ENCODE data around the gene LSM10. TPM values are rescaled to one million over a fixed set of nuclear protein-coding genes. Genes with fewer than 3 reads are reported as not detected.

Gene LSM10
- total RNA-seq, 1 experiment from 2014 or later, result 25.8 TPM

GRCh38 chr1:36386265-36387140 is 11.2 kb downstream of the LSM10 start:
- peak; percentile 99 for DNase-seq (ENCODE audit: low read depth)

GRCh38 chr1:36385410-36386264 is 12.1 kb downstream of the LSM10 start, which contains the start of gene STK40:
Gene STK40 (minus strand): TSS chr1:36385924. CDS start chr1:36361332, 24,592 bp downstream.
- in situ Hi-C loops (cut with HindIII; ENCODE audit: low pct_unique_long_range_greater_than_20kb, low sequenced_read_pairs), result no loop called here
- peak; percentile 95 for DNase-seq (ENCODE audit: low read depth)

More at GRCh38 chr1:36386265-36387140, 11.2 kb downstream of the LSM10 start:
- in situ Hi-C loops (cut with HindIII; ENCODE audit: low pct_unique_long_range_greater_than_20kb, low sequenced_read_pairs), result no loop called here

DNA sequence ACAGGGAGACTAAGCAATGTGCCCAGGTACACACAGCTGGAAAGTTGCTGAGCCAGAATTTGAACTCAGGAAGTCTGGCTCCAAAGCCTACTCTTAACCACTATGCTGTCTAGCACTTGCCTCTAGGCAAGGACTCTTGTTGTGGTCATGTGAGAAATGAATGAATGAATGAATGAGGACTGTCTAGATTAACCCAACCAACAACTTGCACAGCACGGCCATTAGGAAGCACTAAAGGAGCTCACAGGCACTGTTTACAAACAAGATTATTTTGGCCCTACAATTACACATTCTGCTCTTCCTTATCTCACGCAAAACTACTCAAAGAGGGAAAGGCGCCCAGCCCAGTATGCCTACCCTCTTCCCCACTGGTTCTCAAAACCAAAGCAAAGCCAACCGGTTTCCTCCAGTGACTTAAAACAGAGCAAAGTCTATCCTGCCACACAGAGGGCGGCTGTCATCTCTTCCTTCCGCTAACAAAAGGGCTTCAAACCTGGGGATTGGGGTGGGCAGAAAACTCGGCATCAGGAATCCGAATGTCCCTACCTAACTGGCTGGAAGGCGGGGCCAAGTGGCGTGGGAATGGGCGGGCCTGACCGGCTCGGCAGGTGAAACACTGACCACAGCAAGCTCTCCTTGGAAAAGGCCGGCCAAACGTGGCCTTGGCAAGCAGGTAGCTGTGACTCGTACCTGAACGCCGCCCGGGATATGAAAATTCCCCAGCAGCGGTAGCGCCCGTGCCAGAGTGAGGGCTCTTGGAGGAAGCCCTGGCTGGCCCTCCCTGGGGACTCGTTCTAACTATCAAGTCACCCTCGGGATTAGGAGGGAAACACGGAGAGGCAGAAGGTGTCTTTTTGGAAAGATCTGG is 12.9 kb downstream of the LSM10 start:
- in situ Hi-C loops (cut with HindIII; ENCODE audit: low pct_unique_long_range_greater_than_20kb, low sequenced_read_pairs), result no loop called here
- peak; percentile 48 for DNase-seq (ENCODE audit: low read depth)

DNA sequence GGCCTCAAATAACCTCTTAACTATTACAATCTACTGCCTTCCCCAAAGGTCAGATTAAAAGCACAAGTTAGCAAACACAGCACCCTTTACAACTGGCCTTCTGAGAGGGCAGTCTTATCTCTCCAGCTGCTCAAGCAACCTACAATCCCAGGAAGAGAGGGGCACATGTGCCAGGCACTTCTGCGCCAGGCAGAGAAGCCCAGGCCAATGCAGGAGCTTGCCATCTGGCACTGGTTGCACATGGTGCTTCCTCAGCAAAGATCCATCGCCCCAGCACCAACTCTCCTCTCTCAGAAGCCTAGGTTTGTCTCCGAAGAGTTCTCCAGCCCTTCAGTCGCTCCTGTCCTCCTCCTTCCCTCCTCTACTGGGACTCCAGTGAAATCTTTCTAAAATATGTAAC is 14.5 kb downstream of the LSM10 start:
- DNase-seq (ENCODE audit: low read depth), result no peak
- in situ Hi-C loops (cut with HindIII; ENCODE audit: low pct_unique_long_range_greater_than_20kb, low sequenced_read_pairs), result no loop called here

- DNase-seq (ENCODE audit: low read depth), result no peak
- in situ Hi-C loops (cut with HindIII; ENCODE audit: low pct_unique_long_range_greater_than_20kb, low sequenced_read_pairs), result no loop called here
These were observed 15.0 kb downstream of the LSM10 start for GRCh38 chr1:36382669-36383068.

DNA sequence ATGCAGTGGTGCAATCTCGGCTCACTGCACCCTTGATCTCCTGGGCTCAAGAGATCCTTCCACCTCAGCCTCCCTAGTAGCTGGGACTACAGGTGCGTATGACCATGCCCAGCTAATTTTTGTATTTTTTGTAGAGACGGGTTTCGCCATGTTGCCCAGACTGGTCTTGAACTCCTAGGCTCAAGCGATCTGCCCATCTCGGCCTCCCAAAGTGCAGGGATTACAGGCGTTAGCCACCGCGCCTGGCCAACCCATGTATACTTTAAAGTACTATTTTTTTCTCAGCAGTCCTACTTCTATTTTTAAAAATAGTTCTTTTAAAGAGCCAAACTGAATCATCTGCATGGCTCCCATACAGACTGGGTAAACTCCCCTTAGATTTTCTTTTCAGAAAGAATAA is 15.5 kb downstream of the LSM10 start:
- in situ Hi-C loops (cut with HindIII; ENCODE audit: low pct_unique_long_range_greater_than_20kb, low sequenced_read_pairs), result no loop called here
- DNase-seq (ENCODE audit: low read depth), result no peak

GRCh38 chr1:36381405-36381804 is 16.3 kb downstream of the LSM10 start:
- no peak for DNase-seq (ENCODE audit: low read depth)
- in situ Hi-C loops (cut with HindIII; ENCODE audit: low pct_unique_long_range_greater_than_20kb, low sequenced_read_pairs), result no loop called here

GRCh38 chr1:36380782-36381181 is 16.9 kb downstream of the LSM10 start:
- DNase-seq (ENCODE audit: low read depth), result no peak
- in situ Hi-C loops (cut with HindIII; ENCODE audit: low pct_unique_long_range_greater_than_20kb, low sequenced_read_pairs), result no loop called here

- in situ Hi-C loops (cut with HindIII; ENCODE audit: low pct_unique_long_range_greater_than_20kb, low sequenced_read_pairs), result no loop called here
- DNase-seq (ENCODE audit: low read depth), result no peak
These were observed 17.5 kb downstream of the LSM10 start for GRCh38 chr1:36380143-36380619.

DNA sequence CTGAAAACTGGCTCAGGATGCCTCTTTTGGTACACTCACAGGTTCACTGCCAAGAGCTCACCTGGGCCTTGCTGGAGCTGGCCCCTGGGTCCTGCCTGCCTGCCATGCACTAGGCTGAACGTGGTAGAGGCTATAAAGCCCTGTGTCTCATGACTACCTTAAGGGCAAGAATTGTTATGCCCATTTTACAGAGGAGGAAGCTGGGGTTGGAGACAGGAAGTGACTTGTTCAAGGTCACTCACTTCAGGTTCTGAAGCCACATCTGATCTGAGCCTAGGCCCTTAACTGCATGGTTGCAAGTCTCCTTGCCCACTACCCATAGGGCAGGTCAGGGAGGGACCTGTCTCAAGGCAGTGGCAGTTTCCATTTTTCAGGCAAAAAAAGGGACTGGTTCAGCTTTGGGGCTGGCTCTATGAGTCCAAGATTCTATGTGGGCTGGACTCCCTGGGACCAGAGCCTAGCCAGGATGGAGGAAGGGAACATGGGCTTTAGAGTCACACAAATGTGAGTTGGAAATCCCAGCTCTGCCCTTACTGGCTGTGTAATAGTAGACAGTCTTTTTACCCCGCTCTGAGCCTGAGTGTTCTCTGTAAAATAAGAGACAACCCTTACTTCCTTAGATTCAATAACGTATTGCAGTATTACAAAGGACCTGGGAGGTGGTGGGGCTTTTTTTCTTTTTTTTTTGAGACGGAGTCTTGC is 19.8 kb downstream of the LSM10 start:
- in situ Hi-C loops (cut with HindIII; ENCODE audit: low pct_unique_long_range_greater_than_20kb, low sequenced_read_pairs), result no loop called here

DNA sequence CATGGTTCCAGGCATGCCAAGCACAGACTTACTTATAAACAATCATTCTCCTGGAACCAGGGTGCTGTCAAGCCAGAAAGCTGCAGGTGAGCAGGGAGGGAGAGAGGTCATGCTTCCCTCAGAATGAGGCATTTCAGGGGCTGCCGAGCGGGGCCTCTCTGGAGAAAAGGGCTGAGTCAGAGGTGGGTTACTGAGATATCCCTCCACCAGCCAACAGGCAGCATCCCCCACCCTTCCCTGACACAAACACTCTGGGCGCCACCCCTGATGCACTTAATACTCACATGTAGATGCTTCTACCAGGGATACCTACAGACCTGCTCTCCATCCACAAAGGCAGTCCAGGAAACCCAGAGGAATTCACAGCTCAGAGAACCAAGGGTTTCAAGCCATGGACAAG is 25.1 kb downstream of the LSM10 start:
- peak; percentile 22 for DNase-seq (ENCODE audit: low read depth)
- in situ Hi-C loops (cut with HindIII; ENCODE audit: low pct_unique_long_range_greater_than_20kb, low sequenced_read_pairs), result no loop called here

More for the DNA sequence above, 19.8 kb downstream of the LSM10 start:
- no peak for DNase-seq (ENCODE audit: low read depth)

- in situ Hi-C loops (cut with HindIII; ENCODE audit: low pct_unique_long_range_greater_than_20kb, low sequenced_read_pairs), result no loop called here
- peak; percentile 63 for DNase-seq (ENCODE audit: low read depth)
These were observed 28.4 kb downstream of the LSM10 start for GRCh38 chr1:36369061-36369861.

DNA sequence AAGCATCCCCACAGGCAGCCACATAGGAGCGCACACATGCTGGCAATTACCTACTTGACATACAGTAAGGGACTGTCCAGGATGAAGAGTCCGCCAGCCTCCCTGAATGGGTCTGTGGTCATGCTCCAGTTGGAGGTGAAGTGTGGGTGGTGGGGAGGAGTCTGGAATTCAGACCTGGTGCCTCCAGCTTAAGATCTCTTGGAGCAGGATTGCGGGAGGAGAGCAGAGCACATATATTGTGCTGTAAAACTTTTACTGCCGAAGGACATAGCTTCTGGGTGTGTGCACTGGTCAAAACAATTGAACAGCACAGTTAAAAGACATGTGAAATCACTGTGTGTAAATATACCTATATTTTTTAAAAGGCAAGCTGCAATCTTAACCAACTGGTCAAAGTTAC is 29.9 kb downstream of the LSM10 start:
- in situ Hi-C loops (cut with HindIII; ENCODE audit: low pct_unique_long_range_greater_than_20kb, low sequenced_read_pairs), result no loop called here
- DNase-seq (ENCODE audit: low read depth), result no peak

GRCh38 chr1:36367066-36367465 is 30.6 kb downstream of the LSM10 start:
- in situ Hi-C loops (cut with HindIII; ENCODE audit: low pct_unique_long_range_greater_than_20kb, low sequenced_read_pairs), result no loop called here
- no peak for DNase-seq (ENCODE audit: low read depth)

- no peak for DNase-seq (ENCODE audit: low read depth)
- in situ Hi-C loops (cut with HindIII; ENCODE audit: low pct_unique_long_range_greater_than_20kb, low sequenced_read_pairs), result no loop called here
These were observed 31.5 kb downstream of the LSM10 start for GRCh38 chr1:36366091-36366661.

GRCh38 chr1:36365381-36365780 is 32.3 kb downstream of the LSM10 start:
- DNase-seq (ENCODE audit: low read depth), result no peak
- in situ Hi-C loops (cut with HindIII; ENCODE audit: low pct_unique_long_range_greater_than_20kb, low sequenced_read_pairs), result no loop called here

All from Caki2 (cell line).